Measurements from ENCODE around the gene TAS2R43.

TAS2R43 gene

DNA sequence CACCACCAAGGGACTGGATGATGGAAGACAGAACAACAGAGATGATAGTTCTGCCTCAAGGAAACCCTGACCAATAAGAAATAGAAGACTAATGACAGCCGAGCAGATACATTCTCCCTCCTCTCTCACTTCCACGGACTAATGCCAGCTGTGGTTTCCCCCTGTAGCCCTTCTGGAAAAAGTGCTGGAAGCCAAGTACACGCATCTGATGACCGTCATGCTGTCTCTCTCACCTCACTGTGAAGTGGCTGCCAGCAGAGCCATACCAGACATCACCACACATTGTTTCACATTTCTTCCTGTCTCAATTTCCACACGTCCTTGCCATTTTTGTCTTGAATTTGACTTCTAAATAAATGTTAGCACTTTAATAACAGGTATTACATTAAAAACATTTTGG lies 2.9 kb downstream of the TAS2R43 start:
- H3K4me3 ChIP-seq (ENCODE audit: low read depth, low read length), result no peak overlapping the region
- ChIA-PET CTCF (no interaction called here), POLR2A (no interaction called here)
- DNase-seq (ENCODE audit: low read depth, low spot score), result no peak
- TF ChIP-seq, protein P1, sequence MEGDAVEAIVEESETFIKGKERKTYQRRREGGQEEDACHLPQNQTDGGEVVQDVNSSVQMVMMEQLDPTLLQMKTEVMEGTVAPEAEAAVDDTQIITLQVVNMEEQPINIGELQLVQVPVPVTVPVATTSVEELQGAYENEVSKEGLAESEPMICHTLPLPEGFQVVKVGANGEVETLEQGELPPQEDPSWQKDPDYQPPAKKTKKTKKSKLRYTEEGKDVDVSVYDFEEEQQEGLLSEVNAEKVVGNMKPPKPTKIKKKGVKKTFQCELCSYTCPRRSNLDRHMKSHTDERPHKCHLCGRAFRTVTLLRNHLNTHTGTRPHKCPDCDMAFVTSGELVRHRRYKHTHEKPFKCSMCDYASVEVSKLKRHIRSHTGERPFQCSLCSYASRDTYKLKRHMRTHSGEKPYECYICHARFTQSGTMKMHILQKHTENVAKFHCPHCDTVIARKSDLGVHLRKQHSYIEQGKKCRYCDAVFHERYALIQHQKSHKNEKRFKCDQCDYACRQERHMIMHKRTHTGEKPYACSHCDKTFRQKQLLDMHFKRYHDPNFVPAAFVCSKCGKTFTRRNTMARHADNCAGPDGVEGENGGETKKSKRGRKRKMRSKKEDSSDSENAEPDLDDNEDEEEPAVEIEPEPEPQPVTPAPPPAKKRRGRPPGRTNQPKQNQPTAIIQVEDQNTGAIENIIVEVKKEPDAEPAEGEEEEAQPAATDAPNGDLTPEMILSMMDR (IDR thresholded peaks at IDR 0.05; ENCODE audit: insufficient read depth, low read length, missing control alignments), result no peak

DNA sequence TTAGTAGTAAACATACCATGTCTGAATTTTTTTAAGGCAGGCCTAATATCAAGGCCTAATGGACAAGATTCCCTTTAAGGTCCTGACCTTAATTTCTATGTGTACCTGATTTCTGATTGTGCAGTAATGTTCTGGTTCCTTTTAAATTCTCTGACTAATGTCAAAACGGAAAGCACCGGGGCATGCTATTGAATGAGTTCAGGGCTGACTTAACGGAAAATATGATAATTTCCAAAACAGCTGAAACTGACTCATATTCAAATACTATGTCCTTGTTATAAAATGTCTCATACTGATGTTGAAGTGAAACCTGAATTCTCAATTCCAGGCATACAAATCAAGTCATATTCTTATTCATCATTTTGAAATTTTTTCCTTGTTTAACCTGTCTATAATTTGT lies 6.7 kb downstream of the TAS2R43 start:
- ChIA-PET CTCF (no interaction called here), POLR2A (no interaction called here)
- H3K4me3 ChIP-seq (ENCODE audit: low read depth, low read length), result no peak overlapping the region
- DNase-seq (ENCODE audit: low read depth, low spot score), result no peak
- TF ChIP-seq, protein P1 (IDR thresholded peaks at IDR 0.05; ENCODE audit: insufficient read depth, low read length, missing control alignments), result no peak

DNA sequence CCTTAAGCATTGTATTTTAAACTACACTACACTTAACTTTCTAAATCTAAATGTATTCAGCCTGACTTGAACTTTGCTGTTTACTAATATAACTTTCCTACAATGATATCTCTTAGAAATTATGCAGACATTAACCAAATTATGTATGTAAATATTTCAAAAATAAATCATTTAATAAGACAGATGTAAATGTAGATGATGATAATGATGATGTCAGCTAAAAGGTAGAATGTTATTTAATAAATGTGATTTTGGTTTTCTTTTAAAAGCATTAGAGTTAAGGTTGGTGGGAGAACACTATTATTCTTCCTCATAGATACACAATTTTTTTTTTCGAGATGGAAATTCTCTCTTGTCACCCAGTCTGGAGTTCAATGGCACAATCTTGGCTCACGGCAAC lies 10.1 kb downstream of the TAS2R43 start:
- POLR2A ChIA-PET, result no interaction called here
- TF ChIP-seq, protein P1 (IDR thresholded peaks at IDR 0.05; ENCODE audit: insufficient read depth, low read length, missing control alignments), result no peak
- DNase-seq (ENCODE audit: low read depth, low spot score), result no peak
- no peak overlapping the region for H3K4me3 ChIP-seq (ENCODE audit: low read depth, low read length)
- CTCF ChIA-PET, result no interaction called here

DNA sequence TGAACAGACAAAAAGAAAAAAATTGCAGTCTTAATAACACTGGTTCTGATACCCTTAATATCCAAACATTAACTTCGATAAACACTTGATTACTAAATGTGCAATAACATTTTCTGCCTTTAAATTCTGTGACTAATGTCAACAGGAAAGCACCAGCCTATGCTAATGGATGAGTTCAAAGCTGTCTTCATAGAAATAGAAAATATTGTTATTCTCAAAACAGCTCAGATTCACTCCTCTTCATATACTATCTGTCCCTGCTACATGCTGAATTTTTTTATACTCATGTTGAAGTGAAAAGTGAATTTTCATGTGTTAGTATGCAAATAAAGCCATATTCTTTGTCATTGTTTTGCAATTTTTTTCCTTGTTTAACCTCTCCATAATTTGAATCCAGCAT lies 13.9 kb downstream of the TAS2R43 start:
- ChIA-PET CTCF (no interaction called here), POLR2A (no interaction called here)
- TF ChIP-seq, protein P1 (IDR thresholded peaks at IDR 0.05; ENCODE audit: insufficient read depth, low read length, missing control alignments), result no peak
- DNase-seq (ENCODE audit: low read depth, low spot score), result no peak
- no peak overlapping the region for H3K4me3 ChIP-seq (ENCODE audit: low read depth, low read length)

DNA sequence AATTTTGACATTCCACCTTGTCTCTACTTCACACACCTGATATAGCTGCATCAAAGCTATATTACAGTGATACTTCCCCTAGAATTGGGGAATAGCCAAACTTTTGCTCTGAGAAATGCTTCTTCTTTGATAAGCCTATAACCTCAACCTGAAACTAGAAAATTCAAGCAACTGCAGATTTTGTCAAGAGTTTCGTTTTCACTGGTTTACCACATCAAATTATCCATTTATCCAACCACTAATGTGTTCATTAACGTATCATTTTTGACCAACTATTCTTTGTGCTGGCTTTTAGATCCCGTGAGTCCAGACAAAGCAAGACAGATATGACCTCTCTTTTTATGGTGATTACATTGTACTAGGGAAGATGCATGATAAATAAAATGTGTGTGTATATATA lies 16.5 kb downstream of the TAS2R43 start:
- ChIA-PET CTCF (no interaction called here), POLR2A (no interaction called here)
- no peak for DNase-seq (ENCODE audit: low read depth, low spot score)
- no peak overlapping the region for H3K4me3 ChIP-seq (ENCODE audit: low read depth, low read length)
- TF ChIP-seq, protein P1 (IDR thresholded peaks at IDR 0.05; ENCODE audit: insufficient read depth, low read length, missing control alignments), result no peak

DNA sequence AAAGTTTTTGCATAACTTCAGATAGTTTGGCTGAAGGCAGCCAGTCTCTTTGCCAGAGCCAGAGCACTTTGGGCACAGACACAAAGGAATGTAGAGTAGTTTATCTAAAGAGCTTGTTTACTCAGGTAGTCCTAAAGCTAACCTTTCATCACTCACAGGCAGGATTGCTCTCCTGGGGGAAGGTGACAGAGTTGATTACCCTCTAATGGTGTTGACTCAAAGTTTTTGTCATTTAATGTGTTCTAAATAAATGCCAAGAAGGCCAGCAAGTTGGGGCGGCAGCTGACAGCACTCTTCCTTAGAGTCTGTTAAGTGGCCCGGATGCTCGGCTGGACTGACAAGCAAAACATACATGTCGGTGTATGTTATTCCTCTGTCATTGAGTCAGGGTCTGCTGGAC lies 20.7 kb downstream of the TAS2R43 start:
- ChIA-PET POLR2A (no interaction called here), CTCF (no interaction called here)
- TF ChIP-seq, protein P1 (IDR thresholded peaks at IDR 0.05; ENCODE audit: insufficient read depth, low read length, missing control alignments), result no peak
- no peak overlapping the region for H3K4me3 ChIP-seq (ENCODE audit: low read depth, low read length)
- no peak for DNase-seq (ENCODE audit: low read depth, low spot score)
